Measurements from ENCODE around the gene ELAVL1.

DNA sequence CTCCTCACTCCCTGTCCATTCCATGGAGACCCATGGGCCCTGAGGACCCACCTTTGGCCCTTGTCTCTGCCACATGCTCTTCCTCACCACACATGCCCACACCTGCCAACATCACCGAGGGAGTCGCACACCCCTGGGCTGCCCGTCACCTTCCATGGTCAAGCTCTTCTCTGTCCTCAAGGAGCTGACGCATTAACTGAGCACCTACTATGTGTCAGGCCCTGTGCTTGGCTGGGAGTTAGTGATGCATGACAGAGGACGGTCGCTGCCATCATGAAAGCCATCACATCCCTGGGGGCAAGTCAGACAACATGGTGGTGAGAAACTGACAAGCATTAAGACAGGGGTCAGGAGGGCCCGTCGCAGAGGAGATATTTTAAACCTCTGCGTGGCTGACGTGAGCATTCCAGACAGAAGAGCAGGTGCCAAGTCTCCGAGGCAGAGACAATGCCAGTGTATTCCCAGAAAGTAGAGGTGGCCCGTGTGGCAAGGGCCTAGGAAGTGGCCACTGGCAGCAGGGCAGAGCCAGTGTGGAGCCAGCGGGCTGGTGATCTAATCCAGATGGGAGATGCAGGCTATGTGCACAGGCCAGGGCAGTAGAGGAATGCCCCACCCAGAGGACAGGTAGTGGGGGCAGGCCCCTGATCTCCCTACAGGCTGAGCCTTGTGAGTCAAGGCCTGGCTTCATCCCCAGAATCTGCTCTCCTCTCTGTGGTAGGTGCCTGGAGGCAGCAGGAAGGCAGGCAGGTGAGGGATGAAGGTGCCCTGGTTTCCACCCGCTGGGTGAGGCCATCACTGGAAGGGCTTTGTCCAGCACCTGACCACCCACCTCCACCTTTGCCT is 21.2 kb downstream of the ELAVL1 start:
- TF ChIP-seq, protein P1, sequence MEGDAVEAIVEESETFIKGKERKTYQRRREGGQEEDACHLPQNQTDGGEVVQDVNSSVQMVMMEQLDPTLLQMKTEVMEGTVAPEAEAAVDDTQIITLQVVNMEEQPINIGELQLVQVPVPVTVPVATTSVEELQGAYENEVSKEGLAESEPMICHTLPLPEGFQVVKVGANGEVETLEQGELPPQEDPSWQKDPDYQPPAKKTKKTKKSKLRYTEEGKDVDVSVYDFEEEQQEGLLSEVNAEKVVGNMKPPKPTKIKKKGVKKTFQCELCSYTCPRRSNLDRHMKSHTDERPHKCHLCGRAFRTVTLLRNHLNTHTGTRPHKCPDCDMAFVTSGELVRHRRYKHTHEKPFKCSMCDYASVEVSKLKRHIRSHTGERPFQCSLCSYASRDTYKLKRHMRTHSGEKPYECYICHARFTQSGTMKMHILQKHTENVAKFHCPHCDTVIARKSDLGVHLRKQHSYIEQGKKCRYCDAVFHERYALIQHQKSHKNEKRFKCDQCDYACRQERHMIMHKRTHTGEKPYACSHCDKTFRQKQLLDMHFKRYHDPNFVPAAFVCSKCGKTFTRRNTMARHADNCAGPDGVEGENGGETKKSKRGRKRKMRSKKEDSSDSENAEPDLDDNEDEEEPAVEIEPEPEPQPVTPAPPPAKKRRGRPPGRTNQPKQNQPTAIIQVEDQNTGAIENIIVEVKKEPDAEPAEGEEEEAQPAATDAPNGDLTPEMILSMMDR (IDR thresholded peaks at IDR 0.05), result no peak
- TF ChIP-seq GABPA (IDR thresholded peaks at IDR 0.05; ENCODE audit: low read depth) (no peak), EZH2phosphoT487 (IDR thresholded peaks at IDR 0.05; ENCODE audit: borderline replicate concordance, low read depth) (no peak), JUND (IDR thresholded peaks at IDR 0.05) (no peak), POLR2AphosphoS5 (IDR thresholded peaks at IDR 0.05; ENCODE audit: low read depth, low read length) (no peak), EP300 (IDR thresholded peaks at IDR 0.05; ENCODE audit: borderline replicate concordance in 1 of 2, low read depth in 1 of 2, low read length in 1 of 2) (no peak), FOXM1 (IDR thresholded peaks at IDR 0.05; ENCODE audit: low read depth) (no peak), TAF1 (IDR thresholded peaks at IDR 0.05; ENCODE audit: borderline replicate concordance, low read depth, low read length) (no peak)

All from SK-N-SH (cell line).